ENCODE measurements around the gene CCDC198.

Gene CCDC198, protein sequence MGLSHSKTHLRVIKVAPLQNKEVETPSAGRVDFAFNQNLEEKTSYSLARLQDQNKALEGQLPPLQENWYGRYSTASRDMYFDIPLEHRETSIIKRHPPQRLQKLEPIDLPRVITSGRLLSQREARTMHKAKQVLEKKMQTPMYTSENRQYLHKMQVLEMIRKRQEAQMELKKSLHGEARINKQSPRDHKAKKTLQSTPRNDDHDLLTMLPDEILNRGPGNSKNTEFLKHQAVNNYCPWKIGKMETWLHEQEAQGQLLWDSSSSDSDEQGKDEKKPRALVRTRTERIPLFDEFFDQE

DNA sequence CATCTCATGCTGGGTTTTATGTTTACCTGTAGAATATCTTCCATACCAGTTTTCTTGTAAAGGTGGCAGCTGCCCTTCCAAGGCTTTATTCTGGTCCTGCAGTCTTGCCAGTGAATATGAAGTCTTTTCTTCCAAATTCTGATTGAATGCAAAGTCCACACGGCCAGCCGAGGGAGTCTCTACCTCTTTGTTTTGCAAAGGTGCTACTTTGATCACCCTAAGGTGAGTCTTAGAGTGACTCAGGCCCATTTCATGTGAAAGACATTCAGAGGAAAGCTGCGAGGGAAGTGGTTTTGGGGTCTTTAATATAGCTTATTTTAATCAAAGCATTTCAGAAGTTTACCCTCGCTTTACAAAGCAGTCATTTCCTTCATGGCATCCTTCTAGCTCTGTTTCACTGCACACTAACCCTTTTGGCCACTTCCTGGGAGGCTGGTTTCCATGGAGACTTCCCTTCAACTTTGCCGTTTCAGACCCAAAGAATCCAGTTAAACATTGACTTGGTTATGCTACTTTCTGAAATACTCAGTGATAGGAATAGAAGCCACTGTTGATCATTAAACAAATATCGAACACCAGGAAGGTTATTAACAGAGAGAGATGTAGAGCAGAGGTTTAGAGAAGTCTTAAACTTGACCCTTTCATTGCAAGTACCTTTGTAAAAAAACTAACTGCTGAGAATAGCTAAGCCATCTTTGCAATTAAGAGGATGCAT lies at the start of gene CCDC198:
Gene CCDC198, minus strand, starts transcription at position 391 of the 715 bp plus-strand sequence. Its CDS starts 142 bp downstream, at position 249.
- Histone ChIP-seq H3K4me1 (ENCODE audit: control insufficient read depth, insufficient read depth, low read length) (no peaks in the 10 kb centered on the region), H3K36me3 (ENCODE audit: control insufficient read depth, insufficient read depth, low read length) (no peaks in the 10 kb centered on the region), H3K27me3 (ENCODE audit: control insufficient read depth, insufficient read depth, low read length) (no peaks in the 10 kb centered on the region), H3K9me3 (ENCODE audit: control insufficient read depth, low read length) (no peaks in the 10 kb centered on the region), H3K4me3 (ENCODE audit: low read length) (no peak within 1 kb of the TSS), H3K9ac (ENCODE audit: low read length) (no peak within 1 kb of the TSS)

DNA sequence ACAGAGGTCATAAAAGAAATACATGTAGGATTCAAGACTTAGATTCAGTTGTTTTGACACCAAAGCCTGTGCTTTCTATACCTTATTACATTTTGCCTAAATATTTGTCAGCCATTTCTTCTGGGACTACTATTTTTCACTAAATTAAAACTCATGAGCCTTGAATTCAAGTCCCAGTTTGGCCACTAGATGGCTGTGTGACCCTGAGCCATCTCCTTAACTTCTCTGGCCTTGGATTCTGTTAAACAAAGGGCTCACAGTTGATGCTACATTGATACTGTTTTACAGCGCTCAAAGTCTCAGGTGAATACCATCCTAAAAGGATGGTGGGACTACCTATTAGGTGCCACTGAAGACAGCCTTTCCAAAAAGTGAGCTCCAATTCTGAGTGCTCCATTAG lies 39.6 kb upstream of the CCDC198 start:
- Histone ChIP-seq H3K4me3 (ENCODE audit: low read length) (no peak overlapping the region), H3K27me3 (ENCODE audit: control insufficient read depth, insufficient read depth, low read length) (no peaks in the 10 kb centered on the region), H3K36me3 (ENCODE audit: control insufficient read depth, insufficient read depth, low read length) (no peaks in the 10 kb centered on the region), H3K9me3 (ENCODE audit: control insufficient read depth, low read length) (no peaks in the 10 kb centered on the region), H3K4me1 (ENCODE audit: control insufficient read depth, insufficient read depth, low read length) (no peaks in the 10 kb centered on the region), H3K9ac (ENCODE audit: low read length) (no peak overlapping the region)

DNA sequence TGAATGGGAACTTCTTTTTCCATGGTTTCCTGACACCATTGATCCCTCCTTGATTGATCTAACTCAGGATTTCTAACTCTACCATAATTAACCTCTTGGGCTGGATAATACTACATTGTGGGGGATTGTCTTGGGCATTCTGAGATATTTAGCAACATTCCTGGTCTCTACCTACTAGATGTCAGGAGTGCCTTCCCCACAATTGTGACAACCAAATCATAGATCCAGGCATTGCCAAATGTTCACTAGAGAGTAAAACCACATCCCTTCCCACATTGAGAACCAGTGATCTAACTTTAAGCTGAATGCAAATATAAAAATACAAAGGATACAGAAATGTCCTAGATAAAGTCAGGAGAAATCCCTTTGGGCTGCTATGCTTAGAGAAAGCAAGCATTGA lies 36.9 kb upstream of the CCDC198 start:
- H3K4me3 ChIP-seq (ENCODE audit: low read length) = no peak overlapping the region
- no peaks in the 10 kb centered on the region for H3K9me3 ChIP-seq (ENCODE audit: control insufficient read depth, low read length)
- H3K9ac ChIP-seq (ENCODE audit: low read length) = no peak overlapping the region
- H3K4me1 ChIP-seq (ENCODE audit: control insufficient read depth, insufficient read depth, low read length) = no peaks in the 10 kb centered on the region
- H3K27me3 ChIP-seq (ENCODE audit: control insufficient read depth, insufficient read depth, low read length) = no peaks in the 10 kb centered on the region
- H3K36me3 ChIP-seq (ENCODE audit: control insufficient read depth, insufficient read depth, low read length) = no peaks in the 10 kb centered on the region

DNA sequence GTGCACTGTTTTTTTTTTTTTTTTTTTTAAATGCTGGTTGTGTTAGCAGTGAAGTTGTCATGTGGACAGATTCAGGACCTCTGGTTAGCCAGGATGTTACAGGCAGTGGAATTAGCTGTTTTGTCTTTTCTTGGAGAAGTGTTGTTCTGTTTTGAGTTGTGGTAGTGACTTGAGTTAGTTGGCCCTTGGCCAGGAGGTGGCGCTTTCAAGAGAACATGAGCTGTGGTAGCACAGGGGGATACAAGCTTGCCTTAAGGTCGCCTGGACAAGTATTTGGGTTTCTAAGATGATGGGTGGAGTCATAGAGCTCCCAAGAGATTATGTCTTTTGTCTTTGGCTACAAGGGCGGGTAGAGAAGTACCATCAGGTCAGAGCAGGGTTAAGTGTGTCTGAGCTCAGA lies 33.3 kb upstream of the CCDC198 start:
- H3K4me1 ChIP-seq (ENCODE audit: control insufficient read depth, insufficient read depth, low read length) = no peaks in the 10 kb centered on the region

DNA sequence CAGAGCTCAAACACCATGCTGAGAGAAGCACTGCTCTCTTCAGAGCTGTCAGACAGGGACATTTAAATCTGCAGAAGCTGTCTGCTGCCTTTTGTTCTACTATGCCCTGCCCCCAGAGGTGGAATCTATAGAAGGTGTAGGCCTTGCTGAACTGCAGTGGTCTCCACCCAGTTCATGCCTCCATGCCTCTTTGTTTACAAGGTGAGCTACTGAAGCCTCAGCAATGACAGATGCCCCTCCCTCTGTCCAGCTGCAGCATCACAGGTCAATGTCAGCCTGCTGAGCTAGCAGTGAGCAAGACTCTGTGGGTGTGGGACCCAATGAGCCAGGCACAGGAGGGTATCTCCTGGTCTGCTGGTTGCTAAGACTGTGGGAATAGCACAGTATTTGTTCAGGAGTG lies 25.4 kb upstream of the CCDC198 start:
- H3K27me3 ChIP-seq (ENCODE audit: control insufficient read depth, insufficient read depth, low read length) = no peaks in the 10 kb centered on the region
- no peak overlapping the region for H3K4me3 ChIP-seq (ENCODE audit: low read length)
- no peaks in the 10 kb centered on the region for H3K36me3 ChIP-seq (ENCODE audit: control insufficient read depth, insufficient read depth, low read length)
- no peak overlapping the region for H3K9ac ChIP-seq (ENCODE audit: low read length)
- no peaks in the 10 kb centered on the region for H3K9me3 ChIP-seq (ENCODE audit: control insufficient read depth, low read length)
- H3K4me1 ChIP-seq (ENCODE audit: control insufficient read depth, insufficient read depth, low read length) = no peaks in the 10 kb centered on the region

More for the DNA sequence above, 33.3 kb upstream of the CCDC198 start:
- Histone ChIP-seq H3K27me3 (ENCODE audit: control insufficient read depth, insufficient read depth, low read length) (no peaks in the 10 kb centered on the region), H3K9me3 (ENCODE audit: control insufficient read depth, low read length) (no peaks in the 10 kb centered on the region), H3K9ac (ENCODE audit: low read length) (no peak overlapping the region), H3K36me3 (ENCODE audit: control insufficient read depth, insufficient read depth, low read length) (no peaks in the 10 kb centered on the region), H3K4me3 (ENCODE audit: low read length) (no peak overlapping the region)

DNA sequence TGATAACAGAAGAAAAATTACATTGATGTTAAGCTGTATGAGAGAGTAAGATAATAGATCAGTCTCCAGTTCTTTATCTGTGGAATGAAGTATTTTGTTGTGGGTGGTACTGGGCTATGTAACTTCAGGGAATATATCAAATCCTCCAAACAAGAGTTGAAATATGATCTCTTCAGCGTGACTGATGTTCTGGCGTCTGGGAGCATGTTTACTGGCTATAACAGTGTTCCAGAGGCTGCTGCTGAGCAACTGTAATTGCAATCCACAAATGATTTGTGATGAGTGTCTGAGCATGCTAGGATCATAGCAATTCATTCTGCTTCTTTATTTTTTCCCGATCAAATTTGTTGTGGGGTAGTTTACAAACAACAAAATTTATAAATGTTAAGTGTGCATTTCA lies 18.6 kb upstream of the CCDC198 start:
- Histone ChIP-seq H3K36me3 (ENCODE audit: control insufficient read depth, insufficient read depth, low read length) (no peaks in the 10 kb centered on the region), H3K4me3 (ENCODE audit: low read length) (no peak overlapping the region), H3K9ac (ENCODE audit: low read length) (no peak overlapping the region), H3K27me3 (ENCODE audit: control insufficient read depth, insufficient read depth, low read length) (no peaks in the 10 kb centered on the region), H3K4me1 (ENCODE audit: control insufficient read depth, insufficient read depth, low read length) (no peaks in the 10 kb centered on the region), H3K9me3 (ENCODE audit: control insufficient read depth, low read length) (no peaks in the 10 kb centered on the region)

DNA sequence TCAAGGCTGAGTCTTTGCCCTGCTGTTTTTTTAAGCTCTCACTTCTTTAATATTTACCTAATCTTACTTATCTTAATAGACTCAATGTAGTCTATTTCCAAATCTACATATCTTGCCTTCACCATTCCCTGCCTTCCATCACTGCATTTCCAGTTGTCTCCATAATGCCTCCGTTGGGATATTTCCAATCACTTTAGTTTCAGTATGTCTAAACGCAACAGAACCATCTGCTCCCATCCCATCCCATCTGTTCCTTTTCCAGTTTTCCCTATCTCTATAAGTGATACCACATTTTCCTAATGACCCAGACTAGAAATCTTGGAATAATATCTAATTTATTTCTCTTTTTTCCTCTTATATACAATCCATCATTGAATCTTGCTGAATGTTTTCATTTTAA lies 15.1 kb upstream of the CCDC198 start:
- Histone ChIP-seq H3K36me3 (ENCODE audit: control insufficient read depth, insufficient read depth, low read length) (no peaks in the 10 kb centered on the region), H3K9me3 (ENCODE audit: control insufficient read depth, low read length) (no peaks in the 10 kb centered on the region), H3K4me1 (ENCODE audit: control insufficient read depth, insufficient read depth, low read length) (no peaks in the 10 kb centered on the region), H3K27me3 (ENCODE audit: control insufficient read depth, insufficient read depth, low read length) (no peaks in the 10 kb centered on the region), H3K4me3 (ENCODE audit: low read length) (no peak overlapping the region), H3K9ac (ENCODE audit: low read length) (no peak overlapping the region)

DNA sequence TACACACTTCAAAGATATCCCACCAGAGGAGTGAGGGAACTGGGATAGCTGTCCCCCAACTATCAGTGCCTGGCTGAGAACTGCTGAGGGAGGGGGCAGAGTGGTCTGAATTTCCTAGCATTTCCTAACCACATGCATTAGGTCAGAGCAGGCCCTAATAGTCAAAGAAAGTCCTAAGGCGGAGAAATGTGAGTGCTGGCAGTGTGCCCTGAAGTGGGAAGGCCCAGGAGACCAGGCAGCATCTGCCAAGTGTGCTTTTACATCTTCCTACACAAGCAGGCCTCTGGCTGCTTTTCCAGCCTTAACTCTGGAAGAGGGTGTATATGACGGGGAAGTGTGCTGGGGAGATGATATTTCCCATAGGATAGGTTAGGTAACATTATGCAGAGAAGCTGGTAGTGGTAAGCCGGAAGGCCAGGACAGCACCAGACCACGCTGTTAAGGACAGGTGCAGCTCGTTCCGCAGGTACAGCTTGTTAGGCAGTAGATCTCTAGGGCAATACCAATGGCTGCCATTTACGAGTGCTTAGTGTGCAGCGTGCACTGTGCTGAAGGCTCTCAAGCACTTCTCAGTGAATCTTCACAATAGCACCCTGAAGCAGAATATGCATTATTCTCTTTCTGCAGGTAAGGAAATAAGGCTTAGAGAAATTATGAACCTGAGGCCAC lies 9.1 kb upstream of the CCDC198 start:
- H3K4me1 ChIP-seq (ENCODE audit: control insufficient read depth, insufficient read depth, low read length) = no peaks in the 10 kb centered on the region
- H3K36me3 ChIP-seq (ENCODE audit: control insufficient read depth, insufficient read depth, low read length) = no peaks in the 10 kb centered on the region
- no peaks in the 10 kb centered on the region for H3K27me3 ChIP-seq (ENCODE audit: control insufficient read depth, insufficient read depth, low read length)
- no peaks in the 10 kb centered on the region for H3K9me3 ChIP-seq (ENCODE audit: control insufficient read depth, low read length)
- H3K4me3 ChIP-seq (ENCODE audit: low read length) = no peak overlapping the region
- no peak overlapping the region for H3K9ac ChIP-seq (ENCODE audit: low read length)

DNA sequence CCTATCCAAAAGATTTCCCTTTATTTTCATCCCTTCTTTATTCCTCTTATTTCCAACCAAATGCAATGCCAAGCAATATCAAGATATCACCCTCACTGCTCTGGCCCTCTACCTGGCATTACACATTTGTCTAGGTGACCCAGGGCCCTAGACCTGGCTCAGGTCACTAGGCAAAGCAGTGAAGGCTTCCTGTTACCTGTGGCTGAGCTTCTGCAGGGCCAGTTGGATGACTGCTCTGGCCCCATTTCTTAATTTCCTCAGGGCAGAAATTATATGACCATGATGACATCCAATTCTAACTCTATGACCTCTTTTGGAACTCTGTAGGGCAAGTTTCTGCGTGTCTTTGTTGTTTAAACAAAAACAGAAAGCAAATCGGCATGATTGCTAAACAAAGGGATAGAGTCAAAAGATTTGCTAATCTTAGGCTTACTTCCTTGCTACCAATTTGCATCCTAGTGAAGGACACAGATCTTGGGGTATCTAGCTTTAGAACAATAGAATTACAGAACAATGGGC lies 7.4 kb upstream of the CCDC198 start:
- Histone ChIP-seq H3K36me3 (ENCODE audit: control insufficient read depth, insufficient read depth, low read length) (no peaks in the 10 kb centered on the region), H3K4me3 (ENCODE audit: low read length) (no peak overlapping the region), H3K9me3 (ENCODE audit: control insufficient read depth, low read length) (no peaks in the 10 kb centered on the region), H3K4me1 (ENCODE audit: control insufficient read depth, insufficient read depth, low read length) (no peaks in the 10 kb centered on the region), H3K27me3 (ENCODE audit: control insufficient read depth, insufficient read depth, low read length) (no peaks in the 10 kb centered on the region), H3K9ac (ENCODE audit: low read length) (no peak overlapping the region)

DNA sequence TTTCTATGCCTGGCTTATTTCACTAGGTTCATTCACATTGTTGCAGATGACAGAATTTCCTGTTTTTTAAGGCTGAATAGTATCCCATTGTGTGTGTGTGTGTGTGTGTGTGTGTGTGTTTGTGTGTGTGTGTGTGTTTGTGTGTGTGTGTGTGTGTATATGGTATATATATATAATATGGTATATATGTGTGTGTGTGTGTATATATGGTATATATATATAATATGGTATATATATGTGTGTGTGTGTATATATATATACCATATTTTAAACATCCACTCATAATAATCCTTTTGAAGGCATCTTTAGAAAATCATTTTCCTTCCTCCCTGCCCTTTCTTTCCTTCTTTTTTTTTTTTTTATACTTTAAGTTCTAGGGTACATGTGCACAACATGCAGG lies 5.0 kb upstream of the CCDC198 start:
- Histone ChIP-seq H3K9ac (ENCODE audit: low read length) (no peak overlapping the region), H3K4me1 (ENCODE audit: control insufficient read depth, insufficient read depth, low read length) (no peaks in the 10 kb centered on the region), H3K4me3 (ENCODE audit: low read length) (no peak overlapping the region), H3K27me3 (ENCODE audit: control insufficient read depth, insufficient read depth, low read length) (no peaks in the 10 kb centered on the region), H3K9me3 (ENCODE audit: control insufficient read depth, low read length) (no peaks in the 10 kb centered on the region), H3K36me3 (ENCODE audit: control insufficient read depth, insufficient read depth, low read length) (no peaks in the 10 kb centered on the region)

DNA sequence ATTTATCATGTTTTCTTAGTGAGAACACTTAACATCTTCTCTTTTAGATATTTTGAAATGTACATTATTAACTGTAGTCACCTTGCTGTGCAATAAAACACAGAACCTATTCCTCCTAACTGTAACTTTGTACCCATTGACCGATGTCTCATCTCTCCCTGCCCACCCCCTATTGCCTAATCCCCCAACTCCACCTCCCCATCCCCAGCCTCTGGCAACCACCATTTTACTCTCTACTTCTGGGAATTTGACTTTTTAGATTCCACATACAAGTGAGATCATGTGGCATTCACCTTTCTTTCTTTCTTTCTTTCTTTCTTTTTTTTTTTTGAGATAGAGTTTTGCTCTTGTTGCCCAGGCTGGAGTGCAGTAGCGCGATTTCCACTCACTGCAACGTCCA lies 4.4 kb upstream of the CCDC198 start:
- Histone ChIP-seq H3K9ac (ENCODE audit: low read length) (no peak overlapping the region), H3K9me3 (ENCODE audit: control insufficient read depth, low read length) (no peaks in the 10 kb centered on the region), H3K36me3 (ENCODE audit: control insufficient read depth, insufficient read depth, low read length) (no peaks in the 10 kb centered on the region), H3K4me1 (ENCODE audit: control insufficient read depth, insufficient read depth, low read length) (no peaks in the 10 kb centered on the region), H3K27me3 (ENCODE audit: control insufficient read depth, insufficient read depth, low read length) (no peaks in the 10 kb centered on the region), H3K4me3 (ENCODE audit: low read length) (no peak overlapping the region)

DNA sequence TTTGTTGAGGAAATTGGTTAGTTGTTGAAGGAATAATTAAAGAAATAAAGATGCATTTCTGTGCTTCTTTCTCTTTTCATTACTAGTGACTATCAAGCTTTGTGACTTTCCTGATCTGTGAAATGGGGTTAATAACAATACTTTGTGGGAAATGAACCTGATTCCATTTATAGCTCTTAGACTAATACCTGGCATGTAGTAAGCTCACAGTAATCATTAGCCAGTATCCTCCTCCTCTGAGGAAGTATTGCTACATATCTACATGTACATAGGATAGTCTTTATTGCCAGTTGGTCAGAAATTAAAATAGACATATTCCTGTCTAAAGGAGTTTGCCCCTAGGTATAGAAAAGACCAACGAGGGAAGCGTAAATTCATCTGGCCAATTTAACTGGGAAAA lies 1.8 kb upstream of the CCDC198 start:
- H3K4me3 ChIP-seq (ENCODE audit: low read length) = no peak overlapping the region
- no peaks in the 10 kb centered on the region for H3K27me3 ChIP-seq (ENCODE audit: control insufficient read depth, insufficient read depth, low read length)
- no peaks in the 10 kb centered on the region for H3K4me1 ChIP-seq (ENCODE audit: control insufficient read depth, insufficient read depth, low read length)
- no peaks in the 10 kb centered on the region for H3K36me3 ChIP-seq (ENCODE audit: control insufficient read depth, insufficient read depth, low read length)
- no peaks in the 10 kb centered on the region for H3K9me3 ChIP-seq (ENCODE audit: control insufficient read depth, low read length)
- no peak overlapping the region for H3K9ac ChIP-seq (ENCODE audit: low read length)
